ENCODE data around the gene UPK3A. TPM values are rescaled to one million over a fixed set of nuclear protein-coding genes. Genes with fewer than 3 reads are reported as not detected.

UPK3A gene
- total RNA-seq, 1 donor from 2014 or later = not detected

DNA sequence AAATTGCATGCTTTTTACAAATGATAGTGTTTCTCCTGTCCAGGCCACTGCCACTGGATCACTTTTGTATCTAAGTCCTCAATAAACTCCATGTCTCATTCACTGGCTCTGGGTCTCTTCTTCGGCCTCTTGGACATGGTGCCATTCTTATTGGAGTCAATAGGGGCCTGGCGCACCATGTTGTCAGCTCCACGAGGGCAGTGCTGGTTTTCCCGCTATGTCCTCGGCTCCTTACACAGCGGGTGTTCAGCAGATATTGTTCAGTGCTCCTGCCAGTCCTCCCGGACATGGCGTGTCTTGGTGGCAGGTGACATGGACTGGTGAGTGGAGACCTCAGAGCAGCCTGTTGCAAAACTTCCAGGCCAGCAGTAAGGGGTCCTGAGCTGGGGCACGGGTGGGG, 21.4 kb downstream of the UPK3A start:
- ATAC-seq = no peak
- no peak for DNase-seq (ENCODE audit: low spot score)

GRCh38 chr22:45308391-45308956, 23.7 kb downstream of the UPK3A start:
- DNase-seq (ENCODE audit: low spot score) (no peak), ATAC-seq (no peak)

DNA sequence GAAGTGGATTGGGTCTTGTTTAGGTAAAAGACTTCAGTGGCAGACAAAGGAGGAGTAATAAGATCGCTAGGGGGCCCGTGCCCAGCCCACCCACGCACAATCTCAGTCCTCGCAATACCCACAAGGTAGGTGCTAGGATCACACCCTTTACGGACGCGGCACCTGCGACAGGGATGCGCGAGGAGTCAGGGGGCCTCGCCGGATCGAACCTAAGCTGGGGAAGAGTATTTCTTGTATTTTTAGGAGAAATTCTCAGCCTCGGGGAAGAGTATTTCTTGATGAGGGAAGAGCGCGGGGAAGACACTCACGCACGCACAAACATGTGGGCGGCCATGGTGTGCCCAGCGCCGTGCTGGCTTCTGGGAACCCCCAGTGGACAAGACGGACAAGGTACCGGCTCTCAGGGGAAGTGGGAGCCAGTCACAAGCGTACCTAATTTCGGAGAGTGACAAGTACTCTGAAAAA, 24.2 kb downstream of the UPK3A start:
- no peak for DNase-seq (ENCODE audit: low spot score)
- ATAC-seq = no peak

DNA sequence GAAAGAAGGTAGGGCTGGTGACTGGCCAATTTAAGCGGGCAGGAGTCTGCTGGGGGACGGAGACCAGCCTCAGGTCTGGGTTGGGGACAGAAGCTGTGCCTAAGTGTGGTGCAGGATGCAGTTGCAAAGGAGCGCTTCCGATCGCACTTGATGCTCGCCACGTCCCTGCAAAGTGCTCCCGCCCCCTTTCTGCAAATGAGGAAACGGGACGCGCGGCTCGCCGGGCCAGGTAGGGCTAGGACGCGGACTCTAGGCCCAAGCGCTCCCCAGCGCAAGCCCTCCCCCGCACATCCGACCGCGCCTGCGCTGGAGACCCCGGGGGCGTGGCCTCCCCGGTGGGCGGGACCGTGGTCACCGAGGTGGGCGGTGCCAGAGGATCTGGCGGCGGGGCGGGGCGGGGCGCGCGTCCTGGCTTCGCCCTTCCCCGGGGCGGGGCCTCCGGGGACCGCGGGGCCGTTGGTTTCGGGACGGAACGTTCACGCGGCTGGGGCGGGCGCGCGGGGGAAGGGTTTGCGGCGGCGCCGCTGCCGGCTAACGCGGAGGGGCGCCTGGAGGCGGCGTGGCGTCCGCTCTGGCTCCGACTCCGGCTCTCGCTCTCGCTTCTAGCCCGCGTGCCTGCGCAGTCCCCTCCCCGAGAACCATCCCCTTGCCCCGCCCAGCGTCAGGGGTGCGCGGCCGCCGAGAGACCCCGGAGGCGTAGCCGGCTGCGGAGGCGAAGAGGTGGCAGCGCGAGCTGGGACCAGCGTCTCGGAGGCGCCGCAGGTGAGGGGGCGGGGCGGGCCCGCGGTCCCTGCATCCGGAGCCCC, 24.9 kb downstream of the UPK3A start, which contains the start of gene FAM118A:
Gene FAM118A, plus strand, starts transcription at position 513 of the 806 bp plus-strand sequence. CDS start 12,446 bp downstream, outside the sequence.
- peak; percentile 97 for DNase-seq (ENCODE audit: low spot score)
- peak; percentile 94 for ATAC-seq

DNA sequence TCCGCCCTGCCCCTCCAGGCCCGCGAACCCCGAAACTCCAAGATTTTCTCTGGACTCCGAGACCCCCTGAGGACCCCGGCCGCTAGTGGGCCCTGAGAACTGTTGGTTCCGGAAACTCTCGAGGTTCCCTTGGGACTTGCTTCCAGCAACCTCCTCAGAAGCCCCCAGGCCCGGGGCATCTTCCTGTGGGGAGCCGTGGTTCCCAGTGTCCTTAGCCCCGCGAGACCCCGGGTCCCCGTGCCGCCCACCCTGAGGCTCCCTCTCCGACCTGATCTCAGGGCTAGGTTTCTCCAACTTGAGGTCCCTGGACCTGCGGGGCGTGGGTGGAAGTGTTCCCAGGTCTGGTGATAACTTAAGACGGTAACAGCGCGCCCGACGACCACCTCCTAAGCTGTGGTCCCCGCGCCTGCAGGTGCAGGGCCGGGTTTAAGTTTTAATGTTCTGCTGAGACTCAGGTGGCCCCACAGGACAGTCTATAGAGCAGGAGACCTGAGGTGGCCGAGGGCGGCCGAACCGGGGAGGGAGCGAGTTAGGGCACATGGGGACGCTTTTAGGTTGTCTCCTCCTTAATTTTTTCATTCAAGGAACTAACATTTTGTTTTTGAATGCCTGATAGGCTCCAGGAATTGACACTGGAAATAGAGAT, 25.7 kb downstream of the UPK3A start:
- ATAC-seq (no peak), DNase-seq (ENCODE audit: low spot score) (no peak)

DNA sequence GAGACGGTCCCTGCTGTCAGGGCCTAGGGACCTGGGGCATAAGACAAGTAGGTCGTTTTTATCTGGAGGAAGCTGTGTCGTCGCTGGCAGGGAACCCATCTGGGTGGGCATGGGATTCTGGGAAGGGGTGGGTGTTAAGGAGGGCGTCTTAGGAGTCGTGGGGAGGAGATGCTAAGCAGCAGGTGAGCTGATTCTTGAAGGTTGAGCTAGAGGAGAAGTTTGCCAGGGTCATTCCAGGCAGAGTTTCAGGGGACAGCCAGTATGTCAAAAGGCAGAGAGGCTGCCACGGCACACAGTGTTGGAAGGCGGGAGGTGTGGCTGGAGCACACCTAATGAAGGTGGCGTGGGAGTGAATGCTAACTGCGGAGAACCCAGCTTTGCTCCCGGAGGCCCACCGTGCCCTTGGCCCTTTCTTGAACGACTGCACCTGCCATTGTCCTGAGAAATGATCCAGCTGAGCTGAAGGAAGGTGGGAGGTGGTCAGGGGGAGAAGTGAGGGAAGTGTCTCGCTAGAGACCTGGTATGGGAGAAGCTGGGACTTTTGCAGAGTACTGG, 26.3 kb downstream of the UPK3A start:
- ATAC-seq (no peak), DNase-seq (ENCODE audit: low spot score) (no peak)

GRCh38 chr22:45312415-45312814, 27.7 kb downstream of the UPK3A start:
- DNase-seq (ENCODE audit: low spot score) (no peak), ATAC-seq (no peak)

DNA sequence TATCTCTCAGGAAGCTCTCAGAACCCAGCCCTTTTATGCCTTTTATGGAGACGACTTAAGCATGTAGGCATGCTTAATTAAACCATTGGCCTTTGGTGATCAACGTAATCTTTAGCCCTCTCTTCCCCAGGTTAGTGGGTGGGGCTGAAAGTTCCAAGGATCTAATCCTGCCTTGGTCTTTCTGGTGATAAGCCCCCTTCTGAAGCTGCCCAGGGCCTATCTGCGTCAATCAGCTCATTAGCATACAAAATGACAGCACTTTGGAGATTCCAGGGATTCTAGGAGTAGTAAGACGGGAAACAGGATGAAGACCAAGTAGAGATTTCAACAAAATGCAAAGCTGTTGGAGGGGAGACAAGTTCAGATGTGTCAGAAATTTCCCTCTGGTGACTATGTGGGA, 28.1 kb downstream of the UPK3A start:
- ATAC-seq = no peak
- DNase-seq (ENCODE audit: low spot score) = no peak

- DNase-seq (ENCODE audit: low spot score) (no peak), ATAC-seq (no peak)
Observed at GRCh38 chr22:45314054-45314721, 29.4 kb downstream of the UPK3A start.

GRCh38 chr22:45314786-45315185, 30.0 kb downstream of the UPK3A start:
- ATAC-seq (no peak), DNase-seq (ENCODE audit: low spot score) (no peak)

DNA sequence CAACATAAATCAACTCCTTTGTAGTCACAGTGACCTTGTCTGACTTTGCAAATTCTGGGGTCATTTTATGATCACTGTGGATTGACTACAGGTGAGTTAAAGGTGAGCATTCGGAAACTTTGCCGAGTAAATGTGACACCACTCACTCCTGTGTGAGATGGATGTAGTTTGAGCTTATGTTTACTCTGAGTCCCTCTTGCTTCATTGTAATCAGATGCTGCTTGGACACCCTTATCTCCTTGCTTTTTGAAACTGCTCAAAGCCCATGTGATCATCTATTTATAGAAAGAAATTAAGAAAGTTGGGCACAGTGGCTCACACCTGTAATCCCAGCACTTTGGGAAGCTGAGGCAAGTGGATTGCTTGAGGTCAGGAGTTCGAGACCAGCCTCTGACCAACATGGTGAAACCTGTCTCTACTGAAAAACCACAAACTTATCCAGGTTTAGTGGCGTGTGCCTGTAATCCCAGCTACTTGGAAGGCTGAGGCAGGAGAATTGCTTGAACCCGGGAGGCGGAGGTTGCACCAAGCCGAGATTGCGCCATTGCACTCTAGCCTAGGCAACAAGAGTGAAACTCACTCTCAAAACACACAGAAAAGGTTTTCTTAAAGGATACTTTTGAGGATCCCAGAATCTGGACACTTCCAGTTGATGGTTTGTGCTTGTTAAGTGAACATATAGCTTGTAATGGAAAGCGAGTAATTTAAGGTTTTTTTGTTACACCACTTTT, 32.2 kb downstream of the UPK3A start:
- DNase-seq (ENCODE audit: low spot score) (no peak), ATAC-seq (peak; percentile 48)

DNA sequence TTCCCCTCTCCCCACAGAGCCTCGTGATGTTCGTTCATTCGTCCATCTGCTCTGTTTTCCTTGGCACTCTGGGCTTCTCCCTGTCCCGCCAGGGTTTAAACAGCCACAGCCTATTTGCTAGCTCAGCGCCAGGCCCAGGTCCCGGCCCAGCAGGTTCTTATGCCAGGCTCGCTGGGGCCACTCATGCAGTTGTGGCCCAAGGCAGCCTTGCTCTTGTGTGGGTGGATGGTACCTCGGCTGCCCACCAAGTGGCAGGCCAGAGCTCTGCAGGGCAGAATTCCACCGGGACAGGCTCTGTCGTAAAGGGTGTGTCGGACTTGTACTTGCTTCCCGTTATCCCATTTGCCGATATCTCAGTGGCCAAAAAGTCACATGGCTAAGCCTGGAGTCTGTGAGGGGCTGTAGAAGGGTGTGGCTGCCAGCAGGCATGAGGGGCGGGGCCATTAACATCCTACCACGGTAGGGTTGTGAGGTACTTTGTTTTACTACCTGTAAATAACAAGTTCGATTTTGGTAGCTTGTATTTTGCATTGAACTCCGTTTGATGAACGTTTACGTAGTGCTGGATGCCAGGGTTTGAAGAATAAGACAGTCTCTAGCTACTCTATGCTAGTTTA, 32.9 kb downstream of the UPK3A start:
- ATAC-seq (peak; percentile 88), DNase-seq (ENCODE audit: low spot score) (peak; percentile 81)

DNA sequence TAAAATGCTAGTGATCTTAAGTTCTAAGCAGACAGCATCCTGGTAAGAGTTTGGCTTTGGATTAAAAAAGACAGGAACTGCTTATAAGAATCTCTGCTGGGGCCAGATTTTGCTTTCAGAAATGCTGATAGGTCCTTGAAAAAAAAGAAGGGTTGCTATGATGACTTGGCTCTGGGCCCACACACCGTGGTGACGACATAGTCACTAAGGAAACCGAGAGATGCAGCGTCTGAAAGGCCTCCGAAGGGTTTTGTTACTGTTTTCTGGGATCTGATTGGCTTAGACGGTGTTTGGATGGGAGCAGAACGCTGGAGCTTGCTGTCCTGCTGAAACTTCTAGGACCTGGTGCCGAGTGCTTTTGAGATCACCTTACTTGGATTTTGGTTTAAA, 33.4 kb downstream of the UPK3A start:
- ATAC-seq (no peak), DNase-seq (ENCODE audit: low spot score) (peak; percentile 64)

GRCh38 chr22:45318558-45319323, 34.0 kb downstream of the UPK3A start:
- no peak for ATAC-seq
- no peak for DNase-seq (ENCODE audit: low spot score)

DNA sequence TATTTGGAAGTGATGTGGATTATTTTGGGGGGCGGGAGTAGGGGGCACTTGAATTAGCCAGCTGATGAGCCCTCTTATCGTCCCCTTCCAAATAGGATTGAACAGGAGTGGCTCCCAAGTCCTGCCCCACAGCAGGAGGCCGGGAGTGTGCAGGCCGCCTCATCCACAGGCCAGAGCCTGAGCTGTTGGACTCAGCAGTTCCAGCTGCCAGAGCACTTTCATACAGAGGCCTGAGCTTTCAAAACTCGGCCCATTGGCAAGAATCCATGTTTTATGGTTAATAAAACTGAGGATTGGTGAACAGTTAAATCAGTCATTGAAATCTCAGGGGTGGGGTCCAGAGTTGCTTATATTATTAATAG, 34.6 kb downstream of the UPK3A start:
- DNase-seq (ENCODE audit: low spot score) (no peak), ATAC-seq (peak; percentile 38)

- ATAC-seq = no peak
- DNase-seq (ENCODE audit: low spot score) = no peak
Observed at GRCh38 chr22:45320357-45320976, 35.7 kb downstream of the UPK3A start.

GRCh38 chr22:45321827-45322226, 37.1 kb downstream of the UPK3A start:
- DNase-seq (ENCODE audit: low spot score) (no peak), ATAC-seq (no peak)

- DNase-seq (ENCODE audit: low spot score) (peak; percentile 67), ATAC-seq (peak; percentile 84)
Observed at GRCh38 chr22:45322873-45323525, 38.2 kb downstream of the UPK3A start.
